Kidney (tissue), 14 donors: ENCODE measurements around the gene ZSCAN29. TPM values are rescaled to one million over a fixed set of nuclear protein-coding genes. Genes with fewer than 3 reads are reported as not detected.
A peak's percentile ranks its signal among the peaks of the same experiment; 100 is the strongest.

ENCODE experiments used
- DNase-seq, 5 donors: peaks; one replicate each; pipeline ENCODE4 v3.0.0-alpha.2; 2013 to 2020
- FAIRE-seq: peaks from 2 replicates; lab custom pipeline; 2012; peaks lifted over from hg19 to GRCh38; lab: Jason Lieb, UNC
- H3K27ac ChIP-seq, 2 donors: one replicate each; pipeline ENCODE4 v1.7.0; 2013; ENCODE audit warnings: low read depth in 2 of 2, low read length in 2 of 2, inconsistent platforms in 1 of 2
- H3K27me3 ChIP-seq: one replicate; pipeline ENCODE4 v1.7.1; 2013; ENCODE audit warnings: low read length, inconsistent platforms; ENCODE audit not compliant: control insufficient read depth, insufficient read depth
- H3K36me3 ChIP-seq, 3 donors: one replicate each; pipeline versions ENCODE4 v1.7.0 to v1.7.1; 2013; ENCODE audit warnings: low read length in 3 of 3, control low read depth in 1 of 3, inconsistent platforms in 1 of 3; ENCODE audit not compliant: insufficient read depth in 3 of 3, control insufficient read depth in 2 of 3
- H3K4me1 ChIP-seq, 3 donors: one replicate each; pipeline versions ENCODE4 v1.7.0 to v1.7.1; 2013; ENCODE audit warnings: low read length in 3 of 3, inconsistent platforms in 1 of 3, low read depth in 1 of 3; ENCODE audit not compliant: control insufficient read depth in 2 of 3, insufficient read depth in 2 of 3
- H3K4me3 ChIP-seq, 3 donors: one replicate each; pipeline versions ENCODE4 v1.7.0 to v1.8.1; 2013; ENCODE audit warnings: low read length in 3 of 3, control low read depth in 1 of 3, inconsistent platforms in 1 of 3
- H3K9ac ChIP-seq, 3 donors: one replicate each; pipeline versions ENCODE4 v1.7.0 to v1.7.1; 2013; ENCODE audit warnings: low read length in 3 of 3, control low read depth in 1 of 3, inconsistent platforms in 1 of 3
- H3K9me3 ChIP-seq, 3 donors: one replicate each; pipeline versions ENCODE4 v1.7.0 to v1.7.1; 2013; ENCODE audit warnings: low read length in 3 of 3, control low read depth in 1 of 3, inconsistent platforms in 1 of 3; ENCODE audit not compliant: control insufficient read depth in 2 of 3, insufficient read depth in 1 of 3
- intact Hi-C: fragments of 100-400 bp; cut with DNase I; formaldehyde crosslinking; loops from one replicate; pipeline ENCODE4 v1.11.1; 2022
- polyA plus RNA-seq: library from polyadenylated mRNA; stranded (reverse); fragments of 350-450 nt; fragmentation: Illumina TruSeq; extraction: RNeasy Lipid Tissue Mini Kit (QIAGEN cat#74804); gene quantifications from one replicate; pipeline ENCODE4 v1.2.3, GENCODE V29; 2014; ENCODE audit warnings: low read depth, low replicate concordance; ENCODE audit not compliant: insufficient read depth
- total RNA-seq: library from RNA; stranded (reverse); fragmentation: NEBNext Ultra II Directional; extraction: Animal tissue kit (Norgen Biotek cat#: 25700); gene quantifications from one replicate; pipeline ENCODE4 v1.2.1, GENCODE V29; 2021
- TF ChIP-seq, protein P1 (sequence below): IDR thresholded peaks from 3 replicates; pipeline ENCODE4 v1.5.1; 2012; ENCODE audit warnings: mild to moderate bottlenecking, moderate library complexity, borderline replicate concordance; ENCODE audit not compliant: insufficient read depth; ENCODE audit errors: extremely low read depth
- donor health status: control.
- donor health status: control.
- donor health status: control.
- donor health status: control.
- donor health status: control.
- donor health status: DM: yes; HTN: yes; CAD: no.
- donor health status: Normal renal cell carcinoma (clear cell type).

ZSCAN29 gene
- total and polyA plus RNA-seq, 2 donors from 2014 or later, result 3.2 to 22.1 TPM

DNA sequence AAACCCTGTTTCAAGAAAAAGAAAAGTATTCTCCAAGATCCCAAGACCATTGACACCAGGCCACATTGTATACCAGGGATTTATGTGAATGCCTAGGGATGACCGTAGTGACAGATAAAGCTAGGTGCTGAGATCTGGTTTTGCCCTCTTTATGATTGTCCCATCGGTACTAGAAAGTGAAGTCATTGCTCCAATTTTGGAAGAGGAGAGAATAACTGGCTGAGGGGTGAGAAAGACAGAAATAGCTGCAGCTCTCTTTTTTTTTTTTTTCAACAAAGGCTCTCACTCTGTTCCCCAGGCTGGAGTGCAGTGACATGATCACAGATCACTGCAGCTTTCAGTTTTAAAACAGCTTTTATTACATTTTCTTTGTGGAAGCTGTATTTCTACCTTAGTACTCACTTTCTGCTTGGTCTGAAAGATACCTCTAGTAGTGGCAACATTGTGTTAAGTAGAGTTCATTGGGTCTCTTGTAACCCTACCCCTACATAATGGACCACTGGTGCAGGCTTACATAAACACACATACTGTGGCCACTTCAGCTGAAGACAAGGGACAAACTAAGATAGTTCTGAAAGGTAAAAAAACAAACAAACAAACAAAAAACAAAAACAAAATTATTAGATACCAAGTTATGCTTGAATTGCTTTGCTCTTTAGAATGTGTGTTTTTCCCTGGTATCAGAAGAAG is 18.0 kb downstream of the ZSCAN29 start:
- TF ChIP-seq, protein P1, sequence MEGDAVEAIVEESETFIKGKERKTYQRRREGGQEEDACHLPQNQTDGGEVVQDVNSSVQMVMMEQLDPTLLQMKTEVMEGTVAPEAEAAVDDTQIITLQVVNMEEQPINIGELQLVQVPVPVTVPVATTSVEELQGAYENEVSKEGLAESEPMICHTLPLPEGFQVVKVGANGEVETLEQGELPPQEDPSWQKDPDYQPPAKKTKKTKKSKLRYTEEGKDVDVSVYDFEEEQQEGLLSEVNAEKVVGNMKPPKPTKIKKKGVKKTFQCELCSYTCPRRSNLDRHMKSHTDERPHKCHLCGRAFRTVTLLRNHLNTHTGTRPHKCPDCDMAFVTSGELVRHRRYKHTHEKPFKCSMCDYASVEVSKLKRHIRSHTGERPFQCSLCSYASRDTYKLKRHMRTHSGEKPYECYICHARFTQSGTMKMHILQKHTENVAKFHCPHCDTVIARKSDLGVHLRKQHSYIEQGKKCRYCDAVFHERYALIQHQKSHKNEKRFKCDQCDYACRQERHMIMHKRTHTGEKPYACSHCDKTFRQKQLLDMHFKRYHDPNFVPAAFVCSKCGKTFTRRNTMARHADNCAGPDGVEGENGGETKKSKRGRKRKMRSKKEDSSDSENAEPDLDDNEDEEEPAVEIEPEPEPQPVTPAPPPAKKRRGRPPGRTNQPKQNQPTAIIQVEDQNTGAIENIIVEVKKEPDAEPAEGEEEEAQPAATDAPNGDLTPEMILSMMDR, result no peak
- Histone ChIP-seq H3K9ac (no peak overlapping the region), H3K27me3 (no peaks in the 10 kb centered on the region), H3K36me3 (peaks cover 0 to 24% (median 11%) of the 10 kb centered on the region in 3 donors), H3K4me1 (no peaks in the 10 kb centered on the region), H3K9me3 (no peaks in the 10 kb centered on the region), H3K27ac (no peak overlapping the region), H3K4me3 (no peak overlapping the region)
- FAIRE-seq (no peak), DNase-seq (no peak)
- intact Hi-C loops, result no loop called here

DNA sequence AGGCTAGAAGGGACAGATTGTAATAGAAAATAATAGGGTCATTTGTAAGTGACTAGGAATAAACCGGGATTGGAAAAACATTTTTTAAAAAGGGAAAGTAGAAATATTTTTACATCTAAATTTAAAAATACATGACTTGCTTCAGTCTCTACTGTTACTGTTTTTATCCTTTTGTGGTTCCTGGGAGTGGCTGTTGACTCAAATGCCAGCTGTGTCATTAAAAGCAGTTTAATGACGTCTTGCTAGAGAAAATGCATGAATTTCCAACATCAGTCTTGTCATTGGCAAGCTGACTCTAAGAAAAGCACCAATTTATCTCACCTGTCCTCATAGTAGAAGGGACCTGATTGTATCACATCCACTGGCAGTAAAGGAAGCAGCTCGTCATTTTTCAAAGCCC is 23.7 kb downstream of the ZSCAN29 start:
- DNase-seq (no peak), FAIRE-seq (no peak)
- TF ChIP-seq, protein P1, result no peak
- Histone ChIP-seq H3K27me3 (no peaks in the 10 kb centered on the region), H3K36me3 (peaks cover 0 to 18% (median 12%) of the 10 kb centered on the region in 3 donors), H3K4me1 (no peaks in the 10 kb centered on the region), H3K9ac (no peak overlapping the region), H3K4me3 (no peak overlapping the region), H3K27ac (no peak overlapping the region), H3K9me3 (no peaks in the 10 kb centered on the region)
- intact Hi-C loops, result no loop called here

DNA sequence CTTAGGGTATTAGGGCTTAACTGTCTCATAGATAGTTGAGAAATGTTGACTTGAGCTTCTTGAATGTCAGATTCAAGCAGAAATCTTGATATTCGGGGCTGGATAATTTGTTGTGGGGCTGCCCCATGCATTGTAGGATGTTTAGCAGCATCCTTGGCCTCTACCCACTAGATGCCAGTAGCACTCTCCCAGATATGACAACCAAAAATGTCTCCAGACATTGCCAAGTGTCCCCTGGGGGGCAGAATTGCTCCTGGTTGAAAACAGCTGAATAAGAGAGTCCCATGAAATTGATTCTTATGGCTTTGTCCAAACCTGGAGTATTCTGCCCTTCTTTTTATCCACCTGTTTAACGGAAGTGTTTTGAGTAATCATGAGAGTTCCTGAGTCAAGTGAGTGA is 24.5 kb downstream of the ZSCAN29 start:
- Histone ChIP-seq H3K4me3 (no peak overlapping the region), H3K36me3 (peaks cover 0 to 14% (median 8%) of the 10 kb centered on the region in 3 donors), H3K4me1 (no peaks in the 10 kb centered on the region), H3K27ac (no peak overlapping the region), H3K27me3 (no peaks in the 10 kb centered on the region), H3K9ac (no peak overlapping the region), H3K9me3 (no peaks in the 10 kb centered on the region)
- intact Hi-C loops, result no loop called here
- TF ChIP-seq, protein P1, result no peak
- DNase-seq, result peak in 1 of 5 donors; percentile 7
- FAIRE-seq, result no peak
